Suppressor macrophage (primary cell): ENCODE data around the gene RRAS.
"Not testable (repeated sequence)": the region's sequence is repeated elsewhere in the genome, so short reads cannot be mapped to it uniquely, and the experiment has no call there.

Experiments used
- DNase-seq, 4 experiments: peaks; one replicate each; pipeline ENCODE4 v3.0.0-alpha.2; 2020 to 2022

Gene RRAS

GRCh38 chr19:49654581-49654980 is 14.6 kb upstream of the RRAS start:
- no peak for DNase-seq

- no peak for DNase-seq
Observed at GRCh38 chr19:49653466-49653806, 13.5 kb upstream of the RRAS start.

DNA sequence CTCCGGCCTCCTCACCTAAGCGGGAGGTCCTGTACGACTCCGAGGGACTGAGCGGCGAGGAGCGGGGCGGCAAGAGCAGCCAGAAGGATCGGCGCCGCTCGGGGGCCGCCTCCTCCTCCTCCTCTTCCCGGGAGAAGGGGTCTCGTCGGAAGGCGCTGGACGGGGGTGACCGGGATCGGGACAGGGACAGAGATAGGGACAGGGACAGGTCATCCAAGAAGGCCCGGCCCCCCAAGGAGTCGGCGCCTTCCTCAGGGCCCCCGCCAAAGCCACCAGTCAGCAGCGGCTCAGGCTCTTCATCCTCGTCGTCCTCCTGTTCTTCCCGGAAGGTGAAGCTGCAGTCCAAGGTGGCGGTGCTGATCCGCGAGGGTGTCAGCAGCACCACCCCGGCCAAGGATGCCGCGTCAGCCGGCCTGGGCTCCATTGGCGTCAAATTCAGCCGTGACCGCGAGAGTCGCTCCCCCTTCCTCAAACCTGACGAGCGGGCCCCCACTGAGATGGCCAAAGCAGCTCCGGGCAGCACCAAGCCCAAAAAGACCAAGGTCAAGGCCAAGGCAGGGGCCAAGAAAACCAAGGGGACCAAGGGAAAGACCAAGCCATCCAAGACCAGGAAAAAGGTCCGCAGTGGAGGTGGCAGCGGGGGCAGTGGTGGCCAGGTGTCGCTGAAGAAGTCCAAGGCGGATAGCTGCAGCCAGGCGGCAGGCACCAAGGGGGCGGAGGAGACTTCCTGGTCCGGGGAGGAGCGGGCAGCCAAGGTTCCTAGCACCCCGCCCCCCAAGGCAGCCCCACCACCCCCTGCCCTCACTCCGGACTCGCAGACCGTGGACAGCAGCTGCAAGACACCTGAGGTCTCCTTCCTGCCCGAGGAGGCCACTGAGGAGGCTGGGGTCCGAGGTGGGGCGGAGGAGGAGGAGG is 12.9 kb upstream of the RRAS start:
- no peak for DNase-seq

GRCh38 chr19:49651820-49652550 is 12.0 kb upstream of the RRAS start:
- no peak for DNase-seq

- DNase-seq: no peak
Observed at GRCh38 chr19:49651029-49651819, 11.3 kb upstream of the RRAS start.

DNA sequence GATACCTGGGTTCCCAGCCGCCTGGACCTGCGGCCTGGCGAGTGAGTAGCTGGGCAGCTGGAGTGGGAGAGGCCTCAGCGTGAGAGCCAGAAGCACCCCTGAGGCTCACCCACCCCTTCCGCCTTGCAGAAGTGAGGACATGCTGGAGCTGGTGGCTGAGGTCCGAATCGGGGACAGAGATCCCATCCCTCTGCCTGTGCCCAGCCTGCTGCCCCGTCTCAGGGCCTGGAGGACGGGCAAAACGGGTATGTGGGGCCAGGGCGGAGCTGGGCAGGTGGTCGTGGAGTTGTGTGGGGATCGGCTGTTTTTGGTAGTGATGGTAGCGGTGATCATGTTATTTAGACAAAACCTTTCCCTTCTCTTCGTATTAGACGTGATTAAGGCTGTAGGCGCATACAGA is 6.6 kb upstream of the RRAS start:
- no peak for DNase-seq

DNA sequence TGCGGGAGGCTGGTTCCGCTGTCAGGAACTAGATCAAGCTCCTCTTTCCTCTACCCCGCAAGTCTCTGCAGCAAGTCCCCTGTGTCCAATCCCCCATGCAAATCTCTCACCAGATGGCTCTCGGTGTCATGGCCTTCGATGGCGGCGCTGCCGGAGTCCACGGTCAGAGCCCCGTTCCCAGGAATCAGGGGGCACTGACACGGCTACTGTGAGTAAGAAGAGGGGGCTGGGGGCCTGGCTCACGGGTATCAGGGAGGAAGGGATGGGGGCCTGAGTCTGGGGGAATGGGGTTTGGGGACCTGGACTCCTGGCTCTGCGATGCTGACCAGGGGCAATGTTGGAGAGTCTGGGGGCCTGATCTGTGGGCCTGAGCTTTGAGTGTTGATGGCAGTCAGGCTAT is 6.1 kb upstream of the RRAS start:
- no peak for DNase-seq

DNA sequence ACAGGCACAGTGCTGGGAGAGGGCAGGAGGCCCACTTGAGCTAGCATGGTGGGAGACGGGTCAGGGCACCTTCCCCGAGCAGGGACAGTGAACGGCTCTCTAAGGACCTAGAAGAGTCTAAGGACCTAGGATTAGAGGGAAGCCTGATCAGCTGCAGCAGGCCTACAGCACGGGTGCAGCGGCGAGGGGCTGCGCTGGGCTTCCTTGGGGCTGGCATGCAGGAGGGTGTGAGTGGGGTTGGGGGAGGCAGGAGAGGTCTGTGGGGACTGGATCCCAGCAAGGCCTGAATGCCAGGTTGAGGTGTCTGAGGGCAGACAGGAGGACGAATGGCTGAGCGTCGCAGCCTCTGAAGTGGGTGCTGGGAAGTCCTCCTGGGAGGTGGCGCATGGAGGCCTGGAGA is 5.6 kb upstream of the RRAS start:
- no peak for DNase-seq

DNA sequence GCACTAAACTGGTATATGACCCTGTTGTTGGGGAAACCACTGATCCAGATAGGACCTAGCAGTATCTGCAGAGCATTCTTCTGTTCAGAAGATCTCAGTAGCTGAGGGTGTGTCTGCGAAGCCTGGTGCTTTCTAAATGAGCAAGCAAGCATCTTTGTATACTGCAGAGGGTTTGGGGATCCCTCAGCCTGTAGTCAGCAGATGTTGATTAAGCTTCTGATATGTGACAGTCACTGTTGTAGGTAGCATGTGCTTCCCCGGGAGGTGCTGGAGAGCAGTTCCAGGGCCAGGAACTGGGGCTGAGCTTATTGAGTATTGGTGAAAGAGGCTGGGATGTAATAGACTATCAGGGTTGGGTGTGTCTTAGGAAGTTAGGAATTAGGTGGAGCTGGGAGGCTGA is 3.5 kb upstream of the RRAS start:
- peak in 2 of 4 experiments; percentile 16 to 28 for DNase-seq

DNA sequence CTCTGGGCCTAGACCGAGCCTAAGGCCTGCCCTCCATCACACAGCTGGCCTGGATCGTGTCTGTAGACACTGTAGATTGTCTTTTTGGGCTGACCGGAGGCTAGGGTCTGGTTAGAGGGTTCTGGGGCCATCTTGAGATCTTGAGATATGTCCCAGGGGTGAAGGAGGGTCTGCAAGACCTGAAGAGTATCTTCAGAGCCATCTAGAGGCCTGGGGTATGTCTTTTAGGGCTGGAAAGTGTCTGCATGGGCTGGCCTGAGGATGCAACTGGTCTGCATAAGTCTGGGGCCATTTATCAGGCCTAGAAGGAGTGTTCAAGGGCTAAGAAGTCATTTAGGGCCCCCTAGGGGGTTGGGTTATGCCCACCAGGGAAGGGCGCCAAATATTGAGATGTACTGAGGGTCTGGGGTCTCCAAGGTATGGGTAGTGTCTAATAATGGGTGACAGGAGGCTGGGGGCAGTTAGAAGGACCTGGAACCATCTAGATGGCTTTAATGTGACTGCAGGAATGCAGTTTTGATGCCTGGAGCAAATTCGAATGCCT is 2.6 kb upstream of the RRAS start:
- DNase-seq: no peak

GRCh38 chr19:49641688-49642491 is 1.9 kb upstream of the RRAS start, which contains the start of gene SCAF1:
Gene SCAF1, plus strand, starts transcription at chr19:49642209. Its CDS starts 2,818 bp downstream, at chr19:49645027.
- peak; percentile 100 for DNase-seq

- no peak for DNase-seq
Observed at GRCh38 chr19:49639401-49640112, 386 bp downstream of the RRAS start.

DNA sequence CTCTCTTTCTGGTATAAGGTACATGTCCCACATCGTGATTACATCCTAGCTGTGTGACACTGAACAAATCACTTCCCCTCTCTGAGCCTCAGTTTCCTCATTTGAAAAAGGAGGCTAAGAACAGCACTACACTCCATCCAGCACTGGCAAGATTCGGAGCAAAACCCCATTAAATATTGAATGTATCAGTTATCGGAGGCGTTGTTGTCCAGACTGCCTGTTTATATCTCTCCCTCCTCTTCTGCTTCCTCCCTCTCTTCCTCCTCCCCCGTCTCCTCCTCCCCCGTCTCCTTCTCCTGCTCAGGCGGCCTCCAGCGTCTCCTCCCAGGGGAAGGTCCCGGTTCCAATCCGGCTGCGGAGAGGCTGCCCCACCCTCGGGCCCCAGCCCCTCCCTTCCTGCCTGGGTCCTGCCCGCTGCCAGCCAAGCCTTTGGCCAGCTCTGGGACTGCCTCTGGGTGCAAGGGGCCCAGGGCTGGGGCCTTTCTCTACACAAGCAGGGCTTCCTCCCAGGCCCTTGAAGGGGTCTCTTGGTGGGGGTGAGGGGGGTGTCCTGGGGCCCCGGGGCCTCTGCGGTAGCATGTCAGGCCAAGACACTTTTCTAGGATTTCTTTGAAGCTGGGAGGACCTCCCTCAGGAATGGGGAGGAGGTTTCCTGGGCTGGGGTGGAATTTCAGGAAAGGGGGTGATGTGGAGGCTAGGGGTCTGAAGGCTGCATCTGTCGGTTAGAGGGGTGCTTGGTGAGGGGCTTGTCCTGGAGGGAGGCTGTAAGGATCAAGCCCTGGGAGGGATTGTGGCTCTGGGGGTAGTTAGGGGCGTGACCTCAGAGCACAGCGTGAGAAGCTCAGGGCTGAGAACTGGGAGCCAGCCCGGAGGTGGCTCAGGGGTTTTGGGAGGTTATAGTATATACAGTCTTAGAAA is 1.9 kb downstream of the RRAS start:
- peak; percentile 69 to 90 (median 81) for DNase-seq

- DNase-seq: no peak
Observed at GRCh38 chr19:49636233-49636932, 3.6 kb downstream of the RRAS start.

- DNase-seq: peak in 3 of 4 experiments; percentile 22 to 53 (median 27)
Observed at GRCh38 chr19:49635530-49636232, 4.3 kb downstream of the RRAS start.

DNA sequence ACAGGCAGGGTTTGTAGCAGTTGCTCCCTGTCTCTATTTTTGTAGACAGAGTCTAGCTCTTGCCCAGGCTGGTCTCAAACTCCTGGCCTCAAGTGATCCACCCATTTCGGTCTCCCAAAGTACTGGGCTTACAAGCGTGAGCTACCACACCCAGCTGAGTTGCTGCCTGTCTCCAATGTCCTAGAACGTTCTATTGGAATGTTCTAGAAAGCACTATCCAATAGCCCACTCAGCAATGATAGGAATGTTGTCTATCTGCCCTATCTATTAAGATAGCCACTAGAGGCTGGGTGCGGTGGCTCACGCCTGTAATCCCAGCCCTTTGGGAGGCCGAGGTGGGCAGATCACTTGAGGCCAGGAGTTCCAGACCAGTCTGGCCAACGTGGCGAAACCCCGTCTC is 6.7 kb downstream of the RRAS start:
- DNase-seq: not testable (repeated sequence)

DNA sequence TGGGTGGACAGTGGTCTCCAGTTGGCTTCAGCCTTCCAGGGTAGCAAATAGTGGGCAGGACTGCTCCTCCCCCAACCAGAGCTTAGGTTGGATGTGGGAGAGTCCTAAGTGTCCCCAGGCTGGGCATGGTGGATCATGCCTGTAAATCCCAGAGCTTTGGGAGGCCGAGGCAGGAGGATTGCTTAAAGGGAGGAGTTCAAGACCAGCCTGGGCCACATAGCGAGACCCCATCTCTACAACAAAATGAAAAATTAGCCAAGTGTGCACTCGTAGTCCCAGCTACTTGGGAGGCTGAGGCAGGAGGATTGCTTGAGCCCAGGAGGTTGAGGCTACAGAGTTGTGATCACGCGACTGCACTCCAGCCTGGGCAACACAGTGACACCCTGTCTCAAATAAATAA is 7.4 kb downstream of the RRAS start:
- no peak for DNase-seq

DNA sequence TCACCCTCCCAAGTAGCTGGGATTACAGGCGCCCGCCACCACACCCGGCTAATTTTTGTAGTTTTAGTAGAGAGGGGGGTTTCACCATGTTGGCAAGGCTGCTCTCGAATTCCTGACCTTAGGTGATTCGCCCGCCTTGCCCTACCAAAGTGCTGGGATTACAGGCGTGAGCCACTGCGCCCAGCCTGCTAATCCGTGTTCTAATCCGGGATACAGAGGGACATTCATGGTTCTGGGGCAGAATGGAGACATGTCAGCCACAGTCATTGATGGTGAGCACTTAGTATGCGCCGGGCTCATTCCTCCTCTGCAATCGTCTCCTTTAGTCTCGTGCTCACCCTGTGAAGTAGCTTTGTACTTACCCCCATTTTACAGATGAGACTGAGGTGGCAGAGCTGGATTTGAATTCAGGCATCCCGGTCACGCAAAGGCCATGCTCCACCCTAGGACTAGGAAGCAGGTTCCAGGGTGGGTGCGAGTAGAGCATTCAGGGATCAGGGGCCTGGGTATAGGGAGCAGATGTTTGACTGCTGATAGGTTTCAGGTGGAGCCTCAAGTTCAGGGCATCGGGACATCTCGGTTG is 8.2 kb downstream of the RRAS start:
- DNase-seq: no peak
